GM12878 (cell line): ENCODE data around the gene PLXNC1. TPM values are rescaled to one million over a fixed set of nuclear protein-coding genes. Genes with fewer than 3 reads are reported as not detected.

ENCODE experiments used
- ATAC-seq: fragments of 200-7000 bp; cut with Tn5 transposase; 3 replicates; pipeline ENCODE4 v1.9.1; 2020; ENCODE audit warnings: mild to moderate bottlenecking, moderate library complexity
- BruUV-seq: library from RNA; stranded (reverse); fragments of 400-500 nt; replicated peaks from 2 replicates; lab custom pipeline; 2021; lab: Mats Ljungman, UMichigan
- CTCF ChIA-PET: fragments of 300-600 bp; sonication (Branson Sonifier 250); formaldehyde crosslinking; extraction: SDS; loops from one replicate; lab custom pipeline; 2021; ENCODE audit warnings: inconsistent platforms; lab: Yijun Ruan, JAX
- POLR2A ChIA-PET: fragments of 350-600 bp; formaldehyde crosslinking; extraction: SDS; loops from one replicate; lab custom pipeline; 2021; ENCODE audit warnings: inconsistent platforms; lab: Charles Lee
- RAD21 ChIA-PET: fragments of 300-600 bp; sonication (Branson Sonifier 250); formaldehyde crosslinking; loops from one replicate; lab custom pipeline; 2023; ENCODE audit warnings: antibody characterized with exemption; ENCODE audit not compliant: unreplicated experiment; lab: Charles Lee
- SMC1A ChIA-PET: fragments of 300-600 bp; sonication (Branson Sonifier 250); formaldehyde crosslinking; loops from one replicate; lab custom pipeline; 2023; ENCODE audit not compliant: unreplicated experiment, uncharacterized antibody; lab: Charles Lee
- DNase-seq: peaks from one replicate; pipeline ENCODE4 v3.0.0-alpha.2; 2011; ENCODE audit warnings: low read depth, low spot score
- FAIRE-seq: peaks from 3 replicates; lab custom pipeline; 2011; peaks lifted over from hg19 to GRCh38; lab: Jason Lieb, UNC
- H2AFZ ChIP-seq: 2 replicates; pipeline ENCODE4 v1.6.0; 2011; ENCODE audit warnings: low read depth, low read length, control low read depth; ENCODE audit not compliant: control insufficient read depth
- H3K27ac ChIP-seq: 2 replicates; pipeline ENCODE4 v1.5.1; 2011; ENCODE audit warnings: control low read depth; ENCODE audit not compliant: control insufficient read depth, insufficient read depth
- H3K27me3 ChIP-seq, 2 experiments: replicated peaks in 1 of 2; 2 replicates each; pipeline versions ENCODE4 v1.6.0 to v1.6.1; 2011; ENCODE audit warnings: low read length in 1 of 2; ENCODE audit not compliant: control insufficient read depth in 2 of 2, insufficient read depth in 2 of 2
- H3K36me3 ChIP-seq, 2 experiments: 2 replicates each; pipeline ENCODE4 v1.5.1; 2011; ENCODE audit warnings: low read length in 1 of 2; ENCODE audit not compliant: control insufficient read depth in 2 of 2, insufficient read depth in 2 of 2
- H3K4me1 ChIP-seq: 2 replicates; pipeline ENCODE4 v1.6.1; 2011; ENCODE audit warnings: mild to moderate bottlenecking, low read length, moderate library complexity, mixed read lengths; ENCODE audit not compliant: control insufficient read depth, insufficient read depth
- H3K4me2 ChIP-seq: 2 replicates; pipeline ENCODE4 v1.6.0; 2011; ENCODE audit warnings: control low read depth; ENCODE audit not compliant: control insufficient read depth, insufficient read depth
- H3K4me3 ChIP-seq: fragments of 200-600 bp; sonication (generic); 2 replicates; pipeline ENCODE4 v1.5.1; 2016
- H3K79me2 ChIP-seq: 2 replicates; pipeline ENCODE4 v1.6.0; 2011; ENCODE audit warnings: low read length; ENCODE audit not compliant: control insufficient read depth, insufficient read depth
- H3K9ac ChIP-seq: 2 replicates; pipeline ENCODE4 v1.8.0; 2011; ENCODE audit warnings: low read length, control low read depth, mixed read lengths; ENCODE audit not compliant: control insufficient read depth, insufficient read depth
- H3K9me3 ChIP-seq: replicated peaks from 3 replicates; pipeline ENCODE4 v1.5.1; 2011; ENCODE audit warnings: mild to moderate bottlenecking, low read length; ENCODE audit not compliant: control insufficient read depth, insufficient read depth
- H4K20me1 ChIP-seq: 2 replicates; pipeline ENCODE4 v1.6.0; 2011; ENCODE audit not compliant: control insufficient read depth, insufficient read depth
- BCLAF1 ChIP-seq: fragments of 450-650 bp; IDR thresholded peaks from 2 replicates; pipeline ENCODE4 v1.6.1; 2017; ENCODE audit warnings: antibody characterized with exemption, mild to moderate bottlenecking, moderate library complexity
- CTCF ChIP-seq, 3 experiments: IDR thresholded peaks in 2 of 3; conservative IDR thresholded peaks in 1 of 3; 2 replicates each; pipeline ENCODE4 v1.5.1; 2011; ENCODE audit warnings: low read depth in 3 of 3, low read length in 3 of 3, mild to moderate bottlenecking in 3 of 3, control low read depth in 2 of 3, moderate library complexity in 2 of 3, inconsistent platforms in 1 of 3, mixed read lengths in 1 of 3; ENCODE audit not compliant: control insufficient read depth in 2 of 3, insufficient read depth in 1 of 3; ENCODE audit errors: extremely low read depth in 1 of 3
- EED ChIP-seq: sonication (generic); IDR thresholded peaks from 2 replicates; pipeline ENCODE4 v1.6.1; 2016; ENCODE audit warnings: antibody characterized with exemption, low read depth
- HDGF ChIP-seq: fragments of 450-650 bp; IDR thresholded peaks from 2 replicates; pipeline ENCODE4 v1.6.1; 2016; ENCODE audit warnings: antibody characterized with exemption
- NBN ChIP-seq: fragments of 450-650 bp; IDR thresholded peaks from 2 replicates; pipeline ENCODE4 v1.6.1; 2016
- PBX3 ChIP-seq: IDR thresholded peaks from 2 replicates; pipeline ENCODE4 v1.6.1; 2011; ENCODE audit warnings: mild to moderate bottlenecking, low read depth, low read length, moderate library complexity; ENCODE audit not compliant: insufficient replicate concordance
- RAD21 ChIP-seq: IDR thresholded peaks from 2 replicates; pipeline ENCODE4 v1.6.1; 2011; ENCODE audit warnings: mild to moderate bottlenecking, low read depth, low read length, moderate library complexity; ENCODE audit not compliant: insufficient read depth
- SMC3 ChIP-seq: IDR thresholded peaks from 2 replicates; pipeline ENCODE4 v1.6.1; 2011; ENCODE audit warnings: low read length, improper control_type of control experiment, borderline replicate concordance
- SP1 ChIP-seq: IDR thresholded peaks from one replicate; pipeline ENCODE4 v1.6.1; 2011; ENCODE audit warnings: low read depth, low read length
- SRF ChIP-seq, 2 experiments: IDR thresholded peaks; 2 replicates each; pipeline ENCODE4 v1.6.1; 2011; ENCODE audit warnings: low read depth in 2 of 2, low read length in 2 of 2, mild to moderate bottlenecking in 1 of 2, moderate library complexity in 1 of 2
- TCF12 ChIP-seq: IDR thresholded peaks from 2 replicates; pipeline ENCODE4 v1.6.1; 2011; ENCODE audit warnings: low read depth, mild to moderate bottlenecking, low read length
- USF1 ChIP-seq: IDR thresholded peaks from 2 replicates; pipeline ENCODE4 v1.6.1; 2011; ENCODE audit warnings: borderline replicate concordance, low read depth, mild to moderate bottlenecking, moderate library complexity, mixed read lengths, low read length; ENCODE audit not compliant: insufficient read depth; ENCODE audit errors: extremely low read length
- ZNF384 ChIP-seq: IDR thresholded peaks from 2 replicates; pipeline ENCODE4 v1.6.1; 2012; ENCODE audit warnings: low read depth, mild to moderate bottlenecking, low read length, improper control_type of control experiment, borderline replicate concordance
- WGBS: methylation state at CpG from one replicate; pipeline ENCODE4 v1.1.6; 2016; ENCODE audit warnings: low lambda C conversion rate; ENCODE audit not compliant: insufficient replicate concordance, insufficient coverage; ENCODE audit errors: missing lambda C conversion rate; 5-methylcytosine and 5-hydroxymethylcytosine counted together
- in situ Hi-C: fragments of 300-500 bp; cut with MboI; formaldehyde crosslinking; loops from 9 replicates; pipeline ENCODE4 v1.14.3; 2018; ENCODE audit warnings: mixed read lengths
- intact Hi-C: fragments of 100-400 bp; cut with micrococcal nuclease; formaldehyde crosslinking; loops from one replicate; pipeline ENCODE4 v1.14.2; 2022; ENCODE audit not compliant: unreplicated experiment
- polyA plus RNA-seq, 11 experiments: library from polyadenylated mRNA; depleted of rRNA in 4 of 11; unstranded in 6 of 11; stranded (reverse) in 5 of 11; fragments of >200 nt; fragmentation: Nextera tagmentation in 4 of 11; fragmentation: Illumina TruSeq in 1 of 11; extraction: Ambion mirVana in 4 of 11; extraction: Trizol in 1 of 11; gene quantifications; 1 replicate in 1 of 11; 2 replicates in 10 of 11; pipeline versions ENCODE4 v1.2.1 to v1.2.3, GENCODE V29; 2011 to 2016; ENCODE audit warnings: inconsistent platforms in 2 of 11, missing spikeins in 2 of 11, low read depth in 1 of 11
- total RNA-seq, 4 experiments: library from RNA; depleted of rRNA in 3 of 4; stranded (reverse); fragments of >200 nt in 3 of 4; fragmentation: Illumina TruSeq in 1 of 4; extraction: Trizol in 1 of 4; gene quantifications; 2 replicates each; pipeline versions ENCODE4 v1.2.1 to v1.2.3, GENCODE V29; 2013 to 2021

PLXNC1 gene
- total and polyA plus RNA-seq, 10 of the 15 experiments (the other 5 are each of a cell fraction or from before 2014, with no cell fraction given), result 5.2 to 41.2 (median 24.6) TPM

- DNase-seq (no peak), FAIRE-seq (no peak), ATAC-seq (no peak)
- Histone ChIP-seq H3K4me2 (no peak overlapping the region), H3K9ac (no peak overlapping the region), H3K4me1 (no peaks in the 10 kb centered on the region), H3K36me3 (peaks cover 0 to 9% of the 10 kb centered on the region in 2 experiments; a peak in 3 of 4 replicates), H3K27me3 (no peaks in the 10 kb centered on the region), H2AFZ (no peak overlapping the region), H3K79me2 (no peaks in the 10 kb centered on the region), H3K4me3 (no peak overlapping the region), H3K9me3 (no peaks in the 10 kb centered on the region), H3K27ac (no peak overlapping the region), H4K20me1 (no peaks in the 10 kb centered on the region)
- 61% methylated on average over 1 of the region's 1 CpG for WGBS
- in situ Hi-C loops, result loop anchor here (5.0 kb wide), 1 partner anchor 203 kb away; no protein-coding TSS in a partner anchor
- RAD21 ChIA-PET, result interaction anchor here (1.0 to 1.4 kb wide), 5 partner anchors 177 to 205 kb away, joined by 3 to 6 read pairs (median 4); no protein-coding TSS in a partner anchor
- no TSS peak for BruUV-seq
- intact Hi-C loops, result loop anchor here (2.0 kb wide), 1 partner anchor 203 kb away; no protein-coding TSS in a partner anchor
- SMC1A ChIA-PET, result interaction anchor here (0.6 to 1.6 kb wide), 12 partner anchors 17 to 555 kb away, joined by 3 to 9 read pairs (median 3); no protein-coding TSS in a partner anchor
- CTCF ChIA-PET, result interaction anchor here (0.6 to 1.6 kb wide), 8 partner anchors 18 to 546 kb away, joined by 3 to 8 read pairs (median 3); no protein-coding TSS in a partner anchor
- POLR2A ChIA-PET, result interaction anchor here (1.2 kb wide), 1 partner anchor 156 kb away, joined by 3 read pairs; no protein-coding TSS in a partner anchor
- no peak for TF ChIP-seq HDGF
- no peak for TF ChIP-seq SP1
- TF ChIP-seq ZNF384, result no peak
- TF ChIP-seq EED, result no peak
- no peak for TF ChIP-seq TCF12
- TF ChIP-seq USF1, result no peak
- peak; percentile 13; the same call in 1 of the 2 replicates for TF ChIP-seq SMC3
- no peak for TF ChIP-seq SRF (IDR thresholded peaks at IDR 0.05; ENCODE audit: low read depth in 2 of 2, low read length in 2 of 2)
- TF ChIP-seq CTCF (IDR thresholded peaks at IDR 0.05 in 2 of 3, conservative IDR thresholded peaks at IDR 0.05 in 1 of 3; ENCODE audit: control insufficient read depth in 2 of 3, extremely low read depth in 1 of 3, insufficient read depth in 1 of 3, low read depth in 3 of 3, low read length in 3 of 3), result peak in 1 of 3 experiments; percentile 25; a peak in 1 of 6 replicates
- no peak for TF ChIP-seq NBN
- TF ChIP-seq BCLAF1, result no peak
- no peak for TF ChIP-seq PBX3
- peak; percentile 42; the same call in 1 of the 2 replicates for TF ChIP-seq RAD21
Measured at GRCh38 chr12:94329366-94329765, 181.0 kb downstream of the PLXNC1 start.
